CD4-positive, alpha-beta T cell (primary cell): ENCODE data around the gene C19orf33. TPM values are rescaled to one million over a fixed set of nuclear protein-coding genes. Genes with fewer than 3 reads are reported as not detected.

Experiments used
- ATAC-seq: fragments of 200-7000 bp; cut with Tn5 transposase; one replicate; pipeline ENCODE4 v1.10.0; 2022; ENCODE audit warnings: mild to moderate bottlenecking; ENCODE audit not compliant: poor library complexity
- CTCF ChIA-PET: fragments of 350-600 bp; sonication (Branson Sonifier 250); formaldehyde crosslinking; loops from one replicate; lab custom pipeline; 2021; ENCODE audit warnings: antibody characterized with exemption, inconsistent platforms; lab: Charles Lee
- POLR2A ChIA-PET: fragments of 350-600 bp; sonication (Branson Sonifier 250); formaldehyde crosslinking; loops from one replicate; lab custom pipeline; 2021; ENCODE audit warnings: antibody characterized with exemption, inconsistent platforms; lab: Charles Lee
- DNase-seq, 14 experiments: peaks; one replicate each; pipeline ENCODE4 v3.0.0-alpha.2; 2013 to 2020; ENCODE audit warnings: mixed read lengths in 2 of 14
- H3K27ac ChIP-seq, 2 donors: one replicate each; pipeline versions ENCODE4 v1.5.1 to v1.7.0; 2013; ENCODE audit warnings: low read length in 2 of 2, low read depth in 1 of 2, mild to moderate bottlenecking in 1 of 2
- H3K27me3 ChIP-seq, 2 experiments: 1 replicate in 1 of 2; 2 replicates in 1 of 2; pipeline versions ENCODE4 v1.6.1 to v1.7.0; 2013; ENCODE audit warnings: low read length in 2 of 2, control low read depth in 1 of 2, mild to moderate bottlenecking in 1 of 2, moderate library complexity in 1 of 2; ENCODE audit not compliant: insufficient read depth in 2 of 2, control insufficient read depth in 1 of 2
- H3K36me3 ChIP-seq: one replicate; pipeline ENCODE4 v1.6.1; 2013; ENCODE audit warnings: low read length, control low read depth; ENCODE audit not compliant: insufficient read depth
- H3K4me1 ChIP-seq: one replicate; pipeline ENCODE4 v1.6.1; 2013; ENCODE audit warnings: low read length, control low read depth; ENCODE audit not compliant: insufficient read depth
- H3K4me3 ChIP-seq: one replicate; pipeline ENCODE4 v1.5.1; 2013; ENCODE audit warnings: mild to moderate bottlenecking, low read length, moderate library complexity
- H3K9me3 ChIP-seq, 2 experiments: 1 replicate in 1 of 2; 2 replicates in 1 of 2; pipeline versions ENCODE4 v1.6.1 to v1.7.0; 2013; ENCODE audit warnings: low read length in 2 of 2, mild to moderate bottlenecking in 2 of 2, control low read depth in 1 of 2, moderate library complexity in 1 of 2; ENCODE audit not compliant: control insufficient read depth in 1 of 2, insufficient read depth in 1 of 2
- H3K27ac Mint-ChIP-seq: one replicate; pipeline ENCODE4 v1.8.0; 2020; ENCODE audit warnings: mixed read lengths
- H3K27me3 Mint-ChIP-seq: one replicate; pipeline ENCODE4 v1.8.0; 2021; ENCODE audit warnings: mixed read lengths
- H3K36me3 Mint-ChIP-seq: one replicate; pipeline ENCODE4 v1.8.0; 2021; ENCODE audit warnings: low read depth, mixed read lengths
- H3K4me1 Mint-ChIP-seq: one replicate; pipeline ENCODE4 v1.8.0; 2021; ENCODE audit warnings: low read depth, mixed read lengths
- H3K4me3 Mint-ChIP-seq: one replicate; pipeline ENCODE4 v1.8.0; 2020; ENCODE audit warnings: mild to moderate bottlenecking, mixed read lengths
- H3K9me3 Mint-ChIP-seq: one replicate; pipeline ENCODE4 v1.8.0; 2020; ENCODE audit warnings: mixed read lengths
- CTCF ChIP-seq: fragments of 200-600 bp; IDR thresholded peaks from one replicate; pipeline ENCODE4 v1.8.0; 2022; ENCODE audit warnings: antibody characterized with exemption, mild to moderate bottlenecking
- intact Hi-C, 2 experiments: fragments of 100-400 bp; cut with DNase I in 1 of 2; cut with micrococcal nuclease in 1 of 2; formaldehyde crosslinking; loops; one replicate each; pipeline versions ENCODE4 v1.15.1 to v1.9.0; 2023 to 2025; cut with DNase I, micrococcal nuclease
- total RNA-seq, 174 experiments: library from RNA in 2 of 174; stranded (reverse) in 2 of 174; gene quantifications; one replicate each; pipeline ENCODE4 v1.2.3 and lab custom pipeline; 2021 to 2026

The C19orf33 gene
- total RNA-seq, 2 experiments from 2014 or later, result not detected

GRCh38 chr19:38308006-38308766 lies 4.1 kb downstream of the C19orf33 start:
- no peaks in the 10 kb centered on the region for H3K9me3 Mint-ChIP-seq
- H3K36me3 Mint-ChIP-seq, result peaks cover 33% of the 10 kb centered on the region
- POLR2A ChIA-PET, result no interaction called here
- no peak for TF ChIP-seq CTCF
- Histone ChIP-seq H3K9me3 (peaks cover 0 to 8% of the 10 kb centered on the region in 2 experiments), H3K4me3 (no peak overlapping the region), H3K27me3 (no peaks in the 10 kb centered on the region), H3K27ac (no peak overlapping the region), H3K36me3 (peaks cover 20% of the 10 kb centered on the region), H3K4me1 (no peaks in the 10 kb centered on the region)
- ATAC-seq (no peak), DNase-seq (no peak)
- H3K4me3 Mint-ChIP-seq, result no peak overlapping the region
- CTCF ChIA-PET, result no interaction called here
- H3K27me3 Mint-ChIP-seq, result no peaks in the 10 kb centered on the region
- intact Hi-C loops, result no loop called here
- no peaks in the 10 kb centered on the region for H3K4me1 Mint-ChIP-seq
- H3K27ac Mint-ChIP-seq, result no peak overlapping the region

GRCh38 chr19:38308926-38309614 lies 5.0 kb downstream of the C19orf33 start:
- H3K4me1 Mint-ChIP-seq, result no peaks in the 10 kb centered on the region

More at GRCh38 chr19:38308926-38309614, 5.0 kb downstream of the C19orf33 start:
- intact Hi-C loops, result no loop called here
- H3K4me1 ChIP-seq, result no peaks in the 10 kb centered on the region
- no peak overlapping the region for H3K4me3 ChIP-seq
- Mint-ChIP-seq H3K27me3 (no peaks in the 10 kb centered on the region), H3K9me3 (no peaks in the 10 kb centered on the region), H3K27ac (no peak overlapping the region), H3K4me3 (no peak overlapping the region), H3K36me3 (peaks cover 33% of the 10 kb centered on the region)
- peaks cover 20% of the 10 kb centered on the region for H3K36me3 ChIP-seq
- ChIA-PET CTCF (no interaction called here), POLR2A (no interaction called here)
- no peak for TF ChIP-seq CTCF
- ATAC-seq, result no peak
- no peak overlapping the region for H3K27ac ChIP-seq
- H3K27me3 ChIP-seq, result no peaks in the 10 kb centered on the region
- peaks cover 0 to 3% of the 10 kb centered on the region in 2 experiments for H3K9me3 ChIP-seq
- no peak for DNase-seq
